T-helper 2 cell (primary cell): ENCODE data around the gene PODXL2.
"Not testable (repeated sequence)": the region's sequence is repeated elsewhere in the genome, so short reads cannot be mapped to it uniquely, and the experiment has no call there.

Source experiments
- DNase-seq, 5 experiments: peaks; one replicate each; pipeline versions ENCODE4 v3.0.0 to v3.0.0-alpha.2; 2012 to 2022

The PODXL2 gene

DNA sequence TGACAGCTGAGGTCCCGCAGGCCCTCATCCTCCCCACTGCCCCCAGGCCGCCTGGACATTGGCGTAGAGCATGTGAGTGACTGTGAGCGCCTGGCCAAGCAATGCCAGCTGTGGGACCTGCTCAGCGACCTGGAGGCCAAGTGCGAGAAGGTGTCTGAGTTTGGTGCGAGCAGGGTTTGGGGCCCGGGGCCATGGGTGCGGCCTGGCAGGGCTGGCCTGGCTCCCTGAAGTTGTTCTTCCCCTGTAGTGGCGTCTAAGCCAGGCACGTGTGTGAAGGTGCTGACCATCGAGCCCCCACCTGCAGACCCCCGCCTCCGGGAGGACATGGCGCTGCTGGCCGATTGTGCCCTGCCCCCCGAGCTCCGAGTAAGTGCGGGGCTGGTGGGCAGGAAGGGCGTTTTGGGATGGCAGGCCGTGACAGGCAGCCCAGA is 48.0 kb downstream of the PODXL2 start:
- no peak for DNase-seq

- no peak for DNase-seq
Measured at GRCh38 chr3:127677541-127678314, 48.7 kb downstream of the PODXL2 start.

GRCh38 chr3:127678315-127678599 is 49.3 kb downstream of the PODXL2 start:
- DNase-seq = no peak

- no peak for DNase-seq
Measured at GRCh38 chr3:127678611-127679533, 49.9 kb downstream of the PODXL2 start.

DNA sequence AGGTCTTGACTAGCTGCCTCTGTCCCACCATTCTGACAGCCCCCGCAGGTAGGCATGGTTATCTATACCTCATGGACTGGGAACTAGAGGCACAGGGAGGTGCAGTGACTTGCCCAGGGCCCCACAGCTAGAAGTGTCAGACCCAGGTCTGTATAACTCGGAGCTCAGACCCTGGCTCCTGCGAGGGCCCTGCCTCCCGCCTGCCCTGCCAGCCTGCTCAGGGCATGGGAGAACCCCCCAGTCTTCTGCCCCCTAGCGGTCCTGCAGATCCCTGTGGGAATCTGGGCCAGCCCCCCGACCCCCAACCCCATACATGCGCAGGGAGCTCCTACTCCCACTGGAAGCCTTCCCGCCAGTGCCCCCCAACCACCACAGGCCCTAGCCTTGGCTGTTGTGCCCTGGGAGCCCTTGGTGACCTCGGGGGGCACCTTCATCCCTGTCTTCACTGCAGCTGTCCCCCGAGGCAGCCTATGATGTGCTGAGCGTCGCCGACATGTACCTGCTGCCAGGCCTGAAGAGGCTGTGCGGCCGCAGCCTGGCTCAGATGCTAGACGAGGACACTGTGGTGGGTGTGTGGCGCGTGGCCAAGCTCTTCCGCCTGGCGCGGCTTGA is 50.7 kb downstream of the PODXL2 start:
- no peak for DNase-seq

GRCh38 chr3:127680146-127680661 is 51.2 kb downstream of the PODXL2 start:
- no peak for DNase-seq

DNA sequence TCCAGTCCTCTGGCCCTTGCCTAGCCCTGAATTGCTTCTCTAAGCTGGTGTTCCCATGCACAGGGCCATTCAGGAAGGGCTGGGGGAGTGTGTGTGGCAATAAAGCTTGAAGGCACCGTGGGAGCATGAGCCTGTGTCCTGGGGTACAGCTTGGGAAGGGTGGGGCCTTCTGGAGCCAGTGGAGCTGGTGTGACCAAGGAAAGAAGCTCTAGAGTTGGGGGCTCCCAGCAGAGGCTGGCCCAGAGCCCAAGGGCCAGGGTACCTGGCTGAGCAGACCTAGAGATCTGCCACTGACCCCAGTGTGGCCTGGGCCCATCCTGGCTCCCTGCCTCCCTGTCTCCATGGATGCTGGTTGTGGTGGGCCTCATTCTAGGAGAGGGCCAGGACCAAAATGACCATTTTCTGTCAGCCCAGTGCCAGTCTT is 51.8 kb downstream of the PODXL2 start:
- no peak for DNase-seq

- DNase-seq = not testable (repeated sequence)
Measured at GRCh38 chr3:127682175-127682554, 53.2 kb downstream of the PODXL2 start.

GRCh38 chr3:127682561-127682960 is 53.6 kb downstream of the PODXL2 start:
- no peak for DNase-seq

DNA sequence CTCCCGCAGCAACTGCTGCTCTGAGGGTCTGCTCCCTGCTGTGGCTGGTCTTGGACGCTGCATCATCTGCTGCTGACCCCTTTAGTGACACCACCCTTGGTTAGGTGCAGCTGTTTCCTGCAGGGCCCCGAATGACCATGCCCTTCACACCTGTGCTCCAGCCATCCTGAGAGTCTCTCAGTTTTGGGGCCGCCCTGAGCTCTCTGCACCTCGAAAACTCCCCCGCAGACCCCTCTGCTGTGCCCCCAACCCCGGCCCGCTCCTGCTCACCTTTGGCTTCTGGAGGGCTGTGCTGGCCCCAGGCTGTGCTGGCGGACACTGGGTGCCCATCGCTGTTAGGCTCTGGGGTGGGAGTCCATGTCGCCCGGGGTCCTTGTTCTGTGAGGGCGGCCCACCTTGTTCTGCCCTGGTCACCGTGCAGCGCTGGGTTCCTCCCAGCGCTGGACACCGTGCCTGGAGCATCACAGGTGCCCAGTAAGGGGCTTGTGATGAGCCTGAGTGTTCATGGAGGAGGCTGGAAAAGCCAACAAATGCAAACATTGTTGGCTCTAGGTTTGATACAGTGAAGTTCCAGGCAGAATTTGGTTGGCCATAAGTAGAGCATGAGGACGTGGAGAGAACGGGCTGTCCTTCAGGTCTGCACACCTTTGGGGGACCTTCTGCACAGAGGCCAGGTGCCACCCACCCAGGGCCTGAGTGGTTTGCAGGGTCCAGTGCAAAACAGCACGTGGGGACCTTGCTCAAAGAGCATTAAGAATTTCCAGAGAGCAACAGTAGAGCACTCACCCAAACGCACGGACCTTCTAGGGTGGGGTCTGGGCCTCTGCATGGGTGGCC is 56.1 kb downstream of the PODXL2 start:
- no peak for DNase-seq

GRCh38 chr3:127685708-127686511 is 56.9 kb downstream of the PODXL2 start:
- DNase-seq = no peak

- no peak for DNase-seq
Measured at GRCh38 chr3:127686512-127686894, 57.5 kb downstream of the PODXL2 start.

- DNase-seq = no peak
Measured at GRCh38 chr3:127687228-127687737, 58.3 kb downstream of the PODXL2 start.

DNA sequence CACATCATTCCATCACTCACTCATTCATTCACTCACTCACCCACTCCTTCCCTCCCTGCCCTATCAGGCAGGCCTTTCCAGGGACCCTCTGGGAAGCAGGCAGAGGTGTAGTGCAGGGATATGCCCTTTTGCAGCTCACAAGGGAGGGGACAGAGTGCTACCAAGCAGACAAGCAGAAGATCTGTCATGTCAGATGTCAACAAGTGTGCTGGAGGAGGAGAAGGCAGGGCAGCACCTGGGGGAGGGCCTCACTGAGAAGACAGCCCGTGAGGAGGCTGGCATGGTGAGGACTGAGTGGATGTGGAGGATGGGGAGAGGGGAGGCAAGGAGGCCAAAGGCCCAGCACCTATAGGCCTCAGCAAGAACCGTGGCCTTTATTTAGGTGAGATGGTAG is 59.0 kb downstream of the PODXL2 start:
- no peak for DNase-seq

- DNase-seq = no peak
Measured at GRCh38 chr3:127688416-127689265, 59.7 kb downstream of the PODXL2 start.

DNA sequence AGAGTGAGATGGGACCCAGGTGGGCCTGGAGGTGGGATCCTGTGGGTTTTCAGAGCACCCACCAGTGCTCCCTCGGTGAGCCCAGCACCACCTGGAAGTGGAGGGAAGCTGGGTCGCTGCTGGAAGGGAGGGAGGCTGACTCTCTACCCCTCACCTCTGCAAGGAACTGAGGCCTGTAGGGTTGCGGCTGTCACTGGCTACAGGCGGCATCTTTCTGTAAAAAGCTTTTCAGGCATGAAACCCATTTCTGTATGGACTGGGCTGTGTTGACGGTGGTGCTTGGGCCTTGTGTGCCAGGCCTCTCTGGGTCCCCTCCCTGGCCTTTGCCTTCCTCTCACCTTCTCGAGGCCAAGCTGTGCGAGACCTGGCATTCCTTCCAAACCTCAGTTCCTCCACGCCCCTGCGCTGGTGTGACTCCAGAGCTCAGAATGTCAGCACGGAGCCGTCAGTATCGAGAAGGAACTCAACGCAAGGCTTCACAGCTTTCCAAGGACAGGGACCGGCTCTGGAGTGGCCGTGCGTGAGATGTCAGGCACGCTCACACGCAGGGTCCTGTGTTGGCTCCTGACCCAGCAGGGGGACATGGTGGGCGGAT is 60.4 kb downstream of the PODXL2 start:
- no peak for DNase-seq

DNA sequence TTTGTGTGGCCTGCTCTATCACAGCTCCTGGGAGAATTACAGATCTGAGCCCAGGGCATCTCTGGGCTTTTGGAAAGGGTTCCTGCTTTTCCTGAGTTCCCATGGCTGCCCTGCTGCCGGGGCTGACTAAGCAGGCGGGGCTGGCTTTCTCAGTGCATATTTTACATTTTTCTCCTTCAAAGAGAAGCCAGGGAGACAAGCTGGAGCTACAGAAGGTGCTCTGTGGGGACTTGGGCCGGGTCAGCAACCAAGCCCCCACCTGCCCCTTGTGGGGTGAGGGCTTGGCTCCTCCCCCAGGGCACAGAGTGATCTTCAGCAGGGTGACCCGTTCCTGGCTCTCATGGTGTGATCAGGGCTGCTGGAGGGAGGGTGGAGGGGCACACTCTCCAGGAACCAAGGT is 61.1 kb downstream of the PODXL2 start:
- DNase-seq = no peak

- peak in 1 of 5 experiments; percentile 23 for DNase-seq
Measured at GRCh38 chr3:127690823-127691452, 62.0 kb downstream of the PODXL2 start.

- DNase-seq = no peak
Measured at GRCh38 chr3:127691489-127691888, 62.5 kb downstream of the PODXL2 start.
